DOHH2 (cell line): ENCODE data around the gene RUSC2.
A peak's percentile ranks its signal among the peaks of the same experiment; 100 is the strongest.
"Not testable (repeated sequence)": the region's sequence is repeated elsewhere in the genome, so short reads cannot be mapped to it uniquely, and the experiment has no call there.

Source experiments
- H3F3A ChIP-seq: fragments of 200-600 bp; sonication (generic), shearing (Covaris generic); 2 replicates; pipeline ENCODE4 v1.6.0; 2016; ENCODE audit warnings: antibody characterized with exemption, mild to moderate bottlenecking; ENCODE audit not compliant: control insufficient read depth, insufficient read depth
- H3K27ac ChIP-seq: fragments of 200-600 bp; sonication (generic); 2 replicates; pipeline ENCODE4 v1.5.1; 2014; ENCODE audit warnings: low read depth, mild to moderate bottlenecking, low read length, moderate library complexity
- H3K27me3 ChIP-seq: fragments of 200-600 bp; sonication (generic); 2 replicates; pipeline ENCODE4 v1.6.1; 2014; ENCODE audit warnings: mild to moderate bottlenecking, low read length, mixed read lengths; ENCODE audit not compliant: control insufficient read depth
- H3K36me3 ChIP-seq: fragments of 200-600 bp; sonication (generic); 2 replicates; pipeline ENCODE4 v1.6.1; 2014; ENCODE audit warnings: mild to moderate bottlenecking, low read length, moderate library complexity, mixed read lengths; ENCODE audit not compliant: control insufficient read depth
- H3K4me1 ChIP-seq: fragments of 200-600 bp; sonication (generic); 2 replicates; pipeline ENCODE4 v1.6.1; 2014; ENCODE audit warnings: mild to moderate bottlenecking, low read length, mixed read lengths; ENCODE audit not compliant: control insufficient read depth
- H3K4me2 ChIP-seq: fragments of 200-600 bp; sonication (generic); 2 replicates; pipeline ENCODE4 v1.6.0; 2014; ENCODE audit warnings: mild to moderate bottlenecking, low read length, moderate library complexity
- H3K4me3 ChIP-seq: fragments of 200-600 bp; sonication (generic); 2 replicates; pipeline ENCODE4 v1.5.1; 2014; ENCODE audit warnings: mild to moderate bottlenecking, low read length, mixed read lengths
- H3K79me2 ChIP-seq: fragments of 200-600 bp; sonication (generic); 2 replicates; pipeline ENCODE4 v1.6.1; 2014; ENCODE audit warnings: mild to moderate bottlenecking, low read length, mixed read lengths; ENCODE audit not compliant: control insufficient read depth
- H3K9me2 ChIP-seq: fragments of 200-600 bp; sonication (generic); replicated peaks from 2 replicates; pipeline ENCODE4 v1.6.1; 2014; ENCODE audit warnings: mild to moderate bottlenecking, low read length, mixed read lengths; ENCODE audit not compliant: control insufficient read depth
- H3K9me3 ChIP-seq: fragments of 200-600 bp; sonication (generic); 2 replicates; pipeline ENCODE4 v1.6.1; 2014; ENCODE audit warnings: antibody characterized with exemption, low read length, mixed read lengths; ENCODE audit not compliant: control insufficient read depth, insufficient read depth
- H4K20me1 ChIP-seq: fragments of 200-600 bp; sonication (generic); 2 replicates; pipeline ENCODE4 v1.6.0; 2014; ENCODE audit warnings: low read depth, mild to moderate bottlenecking, antibody characterized with exemption, low read length, moderate library complexity; ENCODE audit not compliant: control insufficient read depth, insufficient read depth
- EZH2phosphoT487 ChIP-seq: fragments of 200-600 bp; sonication (generic); IDR thresholded peaks from 2 replicates; pipeline ENCODE4 v1.6.1; 2017; ENCODE audit warnings: borderline replicate concordance, mild to moderate bottlenecking, antibody characterized with exemption, low read length, moderate library complexity, mixed read lengths
- TF ChIP-seq, protein P1 (sequence below): fragments of 200-600 bp; sonication (generic); IDR thresholded peaks from one replicate; pipeline ENCODE4 v1.5.1; 2014; ENCODE audit warnings: antibody characterized with exemption, mild to moderate bottlenecking, low read depth, low read length; ENCODE audit not compliant: poor library complexity, severe bottlenecking

Gene RUSC2

DNA sequence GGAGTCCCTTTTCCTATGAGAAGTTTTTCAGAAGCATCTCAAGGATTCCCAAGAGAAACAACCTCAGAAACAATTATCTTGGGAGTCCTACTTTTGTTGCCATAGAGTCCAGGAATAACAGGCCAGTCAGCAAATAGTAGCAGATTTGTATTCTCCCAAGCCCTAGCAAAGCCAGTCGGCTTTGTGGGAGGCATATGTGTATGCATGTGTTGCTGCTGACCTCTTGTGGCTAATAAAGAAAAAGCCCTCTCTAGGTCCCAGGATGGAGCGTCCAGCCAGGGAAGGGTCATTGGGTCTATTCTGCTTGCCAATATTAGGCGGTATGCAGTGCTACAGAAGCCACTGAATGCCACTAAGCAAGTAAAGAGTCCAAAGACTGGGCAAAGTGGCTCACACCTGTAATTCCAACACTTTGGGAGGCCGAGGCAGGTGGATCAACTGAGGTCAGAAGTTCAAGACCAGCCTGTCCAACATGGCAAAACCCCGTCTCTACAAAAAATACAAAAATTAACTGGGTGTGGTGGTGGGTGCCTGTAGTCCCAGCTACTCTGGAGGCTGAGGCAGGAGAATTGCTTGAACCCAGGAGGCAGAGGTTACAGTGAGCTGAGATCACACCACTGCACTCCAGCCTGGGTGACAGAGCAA lies 12.6 kb upstream of the RUSC2 start:
- H3K9me3 ChIP-seq, H3K79me2 ChIP-seq, H3K9me2 ChIP-seq, H4K20me1 ChIP-seq, H3F3A ChIP-seq, H3K36me3 ChIP-seq, H3K4me1 ChIP-seq, H3K4me3 ChIP-seq, H3K27ac ChIP-seq, H3K4me2 ChIP-seq: not testable (repeated sequence)
- TF ChIP-seq, protein P1, sequence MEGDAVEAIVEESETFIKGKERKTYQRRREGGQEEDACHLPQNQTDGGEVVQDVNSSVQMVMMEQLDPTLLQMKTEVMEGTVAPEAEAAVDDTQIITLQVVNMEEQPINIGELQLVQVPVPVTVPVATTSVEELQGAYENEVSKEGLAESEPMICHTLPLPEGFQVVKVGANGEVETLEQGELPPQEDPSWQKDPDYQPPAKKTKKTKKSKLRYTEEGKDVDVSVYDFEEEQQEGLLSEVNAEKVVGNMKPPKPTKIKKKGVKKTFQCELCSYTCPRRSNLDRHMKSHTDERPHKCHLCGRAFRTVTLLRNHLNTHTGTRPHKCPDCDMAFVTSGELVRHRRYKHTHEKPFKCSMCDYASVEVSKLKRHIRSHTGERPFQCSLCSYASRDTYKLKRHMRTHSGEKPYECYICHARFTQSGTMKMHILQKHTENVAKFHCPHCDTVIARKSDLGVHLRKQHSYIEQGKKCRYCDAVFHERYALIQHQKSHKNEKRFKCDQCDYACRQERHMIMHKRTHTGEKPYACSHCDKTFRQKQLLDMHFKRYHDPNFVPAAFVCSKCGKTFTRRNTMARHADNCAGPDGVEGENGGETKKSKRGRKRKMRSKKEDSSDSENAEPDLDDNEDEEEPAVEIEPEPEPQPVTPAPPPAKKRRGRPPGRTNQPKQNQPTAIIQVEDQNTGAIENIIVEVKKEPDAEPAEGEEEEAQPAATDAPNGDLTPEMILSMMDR: peak; percentile 61
- H3K27me3 ChIP-seq: peaks cover 17% of the 10 kb centered on the region

DNA sequence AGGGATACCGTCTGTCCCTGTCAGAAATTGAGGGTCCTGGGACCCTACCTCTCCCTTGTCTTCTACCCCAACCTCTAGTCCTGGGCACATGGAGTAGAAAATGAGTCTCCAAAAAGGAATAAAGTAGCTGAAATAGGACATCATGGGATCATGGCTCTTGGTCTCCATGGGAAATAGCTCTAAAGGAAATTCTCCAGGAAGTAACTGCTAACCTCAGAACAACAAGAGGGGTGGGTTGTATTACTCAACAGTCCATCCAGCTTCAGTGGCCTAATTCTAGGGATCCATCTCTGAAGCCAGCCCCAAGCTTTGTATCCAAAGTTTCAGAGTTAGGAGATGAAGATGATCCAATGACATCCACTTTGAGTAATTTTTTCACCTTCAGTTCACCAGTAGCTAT lies 11.0 kb upstream of the RUSC2 start:
- H3K4me1 ChIP-seq: no peaks in the 10 kb centered on the region
- peaks cover 17% of the 10 kb centered on the region for H3K27me3 ChIP-seq
- H3F3A ChIP-seq: no peaks in the 10 kb centered on the region
- no peaks in the 10 kb centered on the region for H3K9me2 ChIP-seq
- no peaks in the 10 kb centered on the region for H4K20me1 ChIP-seq
- no peaks in the 10 kb centered on the region for H3K79me2 ChIP-seq
- TF ChIP-seq, protein P1: no peak
- no peak overlapping the region for H3K27ac ChIP-seq
- no peak overlapping the region for H3K4me3 ChIP-seq
- H3K4me2 ChIP-seq: no peak overlapping the region
- H3K36me3 ChIP-seq: no peaks in the 10 kb centered on the region
- H3K9me3 ChIP-seq: no peaks in the 10 kb centered on the region

DNA sequence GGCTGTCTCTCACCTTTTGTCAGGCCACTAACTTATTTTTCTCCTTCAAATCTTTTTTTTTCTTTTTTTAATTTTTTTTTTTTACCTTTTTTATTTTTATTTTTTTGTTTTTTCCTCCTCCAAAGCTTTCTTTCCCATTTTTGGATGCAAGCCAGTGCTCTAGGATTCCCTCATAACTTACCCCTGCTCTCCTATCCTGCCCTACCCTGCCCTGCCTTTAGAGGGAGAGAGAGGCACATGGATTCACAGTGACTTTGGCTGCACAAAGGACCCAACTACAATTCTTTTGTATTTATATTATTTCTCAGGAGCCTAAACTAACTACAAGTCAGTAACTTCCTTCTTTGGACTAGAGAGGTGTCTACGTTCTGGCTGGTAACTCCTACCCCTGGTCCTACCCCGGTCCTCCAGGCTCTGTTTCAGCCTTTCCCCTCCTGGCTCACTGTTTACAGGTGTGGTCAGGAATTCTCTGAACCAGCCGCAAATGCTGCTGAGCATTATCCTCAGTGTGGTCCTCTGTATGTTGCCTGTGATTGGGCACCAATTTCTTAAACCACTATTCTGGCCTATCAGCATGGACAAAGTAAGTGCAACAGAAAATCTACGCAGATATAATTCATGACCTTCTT lies 8.4 kb upstream of the RUSC2 start:
- Histone ChIP-seq H3K79me2 (no peaks in the 10 kb centered on the region), H4K20me1 (no peaks in the 10 kb centered on the region), H3K4me3 (no peak overlapping the region), H3K36me3 (no peaks in the 10 kb centered on the region), H3K9me2 (no peaks in the 10 kb centered on the region), H3K27me3 (peaks cover 10% of the 10 kb centered on the region), H3K9me3 (no peaks in the 10 kb centered on the region), H3K4me2 (no peak overlapping the region), H3F3A (no peaks in the 10 kb centered on the region), H3K27ac (no peak overlapping the region), H3K4me1 (no peaks in the 10 kb centered on the region)
- no peak for TF ChIP-seq EZH2phosphoT487
- TF ChIP-seq, protein P1: peak; percentile 43
